H1 (cell line): ENCODE data around the gene UQCR10. TPM values are rescaled to one million over a fixed set of nuclear protein-coding genes. Genes with fewer than 3 reads are reported as not detected.

ENCODE experiments used
- JUND ChIP-seq: IDR thresholded peaks from 2 replicates; pipeline ENCODE4 v1.6.1; 2011; ENCODE audit warnings: mild to moderate bottlenecking, improper control_type of control experiment, low read length
- RBBP5 ChIP-seq: IDR thresholded peaks from 2 replicates; pipeline ENCODE4 v1.7.1; 2012; ENCODE audit warnings: low read depth, mild to moderate bottlenecking, inconsistent platforms, low read length, moderate library complexity, borderline replicate concordance
- SIN3A ChIP-seq, 2 experiments: IDR thresholded peaks in 1 of 2; conservative IDR thresholded peaks in 1 of 2; 2 replicates each; pipeline ENCODE4 v1.6.1; 2011 to 2012; ENCODE audit warnings: low read length in 2 of 2, improper control_type of control experiment in 1 of 2, low read depth in 1 of 2, mild to moderate bottlenecking in 1 of 2
- SUZ12 ChIP-seq: fragments of 200-600 bp; sonication (generic); IDR thresholded peaks from 2 replicates; pipeline ENCODE4 v1.6.1; 2012; ENCODE audit warnings: mild to moderate bottlenecking, inconsistent platforms, low read length, moderate library complexity, mixed read lengths
- polyA plus RNA-seq, 7 experiments: library from polyadenylated mRNA; depleted of rRNA in 3 of 7; stranded (reverse) in 5 of 7; unstranded in 2 of 7; fragments of >200 nt in 5 of 7; fragments of 200-250 nt in 2 of 7; gene quantifications; 1 replicate in 5 of 7; 2 replicates in 1 of 7; 4 replicates in 1 of 7; pipeline versions ENCODE4 v1.2.1 to v1.2.3, GENCODE V29; 2011 to 2013; ENCODE audit warnings: missing spikeins in 2 of 7, mixed read lengths in 2 of 7
- total RNA-seq: library from RNA; stranded (reverse); fragmentation: NEBNext Ultra II Directional; extraction: Animal tissue kit (Norgen Biotek cat#: 25700); gene quantifications from 2 replicates; pipeline ENCODE4 v1.2.1, GENCODE V29; 2021
- TF ChIP-seq, protein P1 (sequence below): fragments of 300-600 bp; sonication (generic); IDR thresholded peaks from 2 replicates; pipeline ENCODE4 v1.7.1; 2012; ENCODE audit warnings: low read length, moderate library complexity, mild to moderate bottlenecking, inconsistent platforms; ENCODE audit not compliant: insufficient replicate concordance

UQCR10 gene
- total and polyA plus RNA-seq, 2 of the 8 experiments (the other 6 are each of a cell fraction or from before 2014, with no cell fraction given), result 102 to 260 TPM

DNA sequence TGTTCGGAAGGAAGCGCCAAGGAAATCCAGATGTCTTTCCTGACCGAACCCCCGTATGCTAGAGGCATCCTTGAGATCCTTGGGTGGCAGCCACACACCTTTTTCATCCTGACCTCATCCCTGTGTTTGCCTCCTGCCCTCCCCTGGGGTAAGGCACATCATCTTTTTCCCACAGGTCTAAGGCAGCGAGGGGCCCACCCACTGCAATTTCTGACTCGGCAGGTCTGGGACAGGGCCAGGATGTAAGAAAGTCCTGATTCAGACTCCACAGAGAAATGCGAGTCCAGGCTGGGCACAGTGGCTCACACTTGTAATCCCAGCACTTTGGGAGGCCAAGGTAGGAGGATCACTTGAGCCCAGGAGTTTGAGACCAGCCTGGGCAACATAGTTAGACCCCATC is 10.8 kb upstream of the UQCR10 start (continued):
- TF ChIP-seq, protein P1, sequence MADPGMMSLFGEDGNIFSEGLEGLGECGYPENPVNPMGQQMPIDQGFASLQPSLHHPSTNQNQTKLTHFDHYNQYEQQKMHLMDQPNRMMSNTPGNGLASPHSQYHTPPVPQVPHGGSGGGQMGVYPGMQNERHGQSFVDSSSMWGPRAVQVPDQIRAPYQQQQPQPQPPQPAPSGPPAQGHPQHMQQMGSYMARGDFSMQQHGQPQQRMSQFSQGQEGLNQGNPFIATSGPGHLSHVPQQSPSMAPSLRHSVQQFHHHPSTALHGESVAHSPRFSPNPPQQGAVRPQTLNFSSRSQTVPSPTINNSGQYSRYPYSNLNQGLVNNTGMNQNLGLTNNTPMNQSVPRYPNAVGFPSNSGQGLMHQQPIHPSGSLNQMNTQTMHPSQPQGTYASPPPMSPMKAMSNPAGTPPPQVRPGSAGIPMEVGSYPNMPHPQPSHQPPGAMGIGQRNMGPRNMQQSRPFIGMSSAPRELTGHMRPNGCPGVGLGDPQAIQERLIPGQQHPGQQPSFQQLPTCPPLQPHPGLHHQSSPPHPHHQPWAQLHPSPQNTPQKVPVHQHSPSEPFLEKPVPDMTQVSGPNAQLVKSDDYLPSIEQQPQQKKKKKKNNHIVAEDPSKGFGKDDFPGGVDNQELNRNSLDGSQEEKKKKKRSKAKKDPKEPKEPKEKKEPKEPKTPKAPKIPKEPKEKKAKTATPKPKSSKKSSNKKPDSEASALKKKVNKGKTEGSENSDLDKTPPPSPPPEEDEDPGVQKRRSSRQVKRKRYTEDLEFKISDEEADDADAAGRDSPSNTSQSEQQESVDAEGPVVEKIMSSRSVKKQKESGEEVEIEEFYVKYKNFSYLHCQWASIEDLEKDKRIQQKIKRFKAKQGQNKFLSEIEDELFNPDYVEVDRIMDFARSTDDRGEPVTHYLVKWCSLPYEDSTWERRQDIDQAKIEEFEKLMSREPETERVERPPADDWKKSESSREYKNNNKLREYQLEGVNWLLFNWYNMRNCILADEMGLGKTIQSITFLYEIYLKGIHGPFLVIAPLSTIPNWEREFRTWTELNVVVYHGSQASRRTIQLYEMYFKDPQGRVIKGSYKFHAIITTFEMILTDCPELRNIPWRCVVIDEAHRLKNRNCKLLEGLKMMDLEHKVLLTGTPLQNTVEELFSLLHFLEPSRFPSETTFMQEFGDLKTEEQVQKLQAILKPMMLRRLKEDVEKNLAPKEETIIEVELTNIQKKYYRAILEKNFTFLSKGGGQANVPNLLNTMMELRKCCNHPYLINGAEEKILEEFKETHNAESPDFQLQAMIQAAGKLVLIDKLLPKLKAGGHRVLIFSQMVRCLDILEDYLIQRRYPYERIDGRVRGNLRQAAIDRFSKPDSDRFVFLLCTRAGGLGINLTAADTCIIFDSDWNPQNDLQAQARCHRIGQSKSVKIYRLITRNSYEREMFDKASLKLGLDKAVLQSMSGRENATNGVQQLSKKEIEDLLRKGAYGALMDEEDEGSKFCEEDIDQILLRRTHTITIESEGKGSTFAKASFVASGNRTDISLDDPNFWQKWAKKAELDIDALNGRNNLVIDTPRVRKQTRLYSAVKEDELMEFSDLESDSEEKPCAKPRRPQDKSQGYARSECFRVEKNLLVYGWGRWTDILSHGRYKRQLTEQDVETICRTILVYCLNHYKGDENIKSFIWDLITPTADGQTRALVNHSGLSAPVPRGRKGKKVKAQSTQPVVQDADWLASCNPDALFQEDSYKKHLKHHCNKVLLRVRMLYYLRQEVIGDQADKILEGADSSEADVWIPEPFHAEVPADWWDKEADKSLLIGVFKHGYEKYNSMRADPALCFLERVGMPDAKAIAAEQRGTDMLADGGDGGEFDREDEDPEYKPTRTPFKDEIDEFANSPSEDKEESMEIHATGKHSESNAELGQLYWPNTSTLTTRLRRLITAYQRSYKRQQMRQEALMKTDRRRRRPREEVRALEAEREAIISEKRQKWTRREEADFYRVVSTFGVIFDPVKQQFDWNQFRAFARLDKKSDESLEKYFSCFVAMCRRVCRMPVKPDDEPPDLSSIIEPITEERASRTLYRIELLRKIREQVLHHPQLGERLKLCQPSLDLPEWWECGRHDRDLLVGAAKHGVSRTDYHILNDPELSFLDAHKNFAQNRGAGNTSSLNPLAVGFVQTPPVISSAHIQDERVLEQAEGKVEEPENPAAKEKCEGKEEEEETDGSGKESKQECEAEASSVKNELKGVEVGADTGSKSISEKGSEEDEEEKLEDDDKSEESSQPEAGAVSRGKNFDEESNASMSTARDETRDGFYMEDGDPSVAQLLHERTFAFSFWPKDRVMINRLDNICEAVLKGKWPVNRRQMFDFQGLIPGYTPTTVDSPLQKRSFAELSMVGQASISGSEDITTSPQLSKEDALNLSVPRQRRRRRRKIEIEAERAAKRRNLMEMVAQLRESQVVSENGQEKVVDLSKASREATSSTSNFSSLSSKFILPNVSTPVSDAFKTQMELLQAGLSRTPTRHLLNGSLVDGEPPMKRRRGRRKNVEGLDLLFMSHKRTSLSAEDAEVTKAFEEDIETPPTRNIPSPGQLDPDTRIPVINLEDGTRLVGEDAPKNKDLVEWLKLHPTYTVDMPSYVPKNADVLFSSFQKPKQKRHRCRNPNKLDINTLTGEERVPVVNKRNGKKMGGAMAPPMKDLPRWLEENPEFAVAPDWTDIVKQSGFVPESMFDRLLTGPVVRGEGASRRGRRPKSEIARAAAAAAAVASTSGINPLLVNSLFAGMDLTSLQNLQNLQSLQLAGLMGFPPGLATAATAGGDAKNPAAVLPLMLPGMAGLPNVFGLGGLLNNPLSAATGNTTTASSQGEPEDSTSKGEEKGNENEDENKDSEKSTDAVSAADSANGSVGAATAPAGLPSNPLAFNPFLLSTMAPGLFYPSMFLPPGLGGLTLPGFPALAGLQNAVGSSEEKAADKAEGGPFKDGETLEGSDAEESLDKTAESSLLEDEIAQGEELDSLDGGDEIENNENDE, result no peak
- TF ChIP-seq SIN3A (conservative IDR thresholded peaks at IDR 0.05 in 1 of 2, IDR thresholded peaks at IDR 0.05 in 1 of 2; ENCODE audit: low read depth in 1 of 2, low read length in 2 of 2) (no peak), RBBP5 (no peak), SUZ12 (no peak), JUND (no peak)
